ENCODE results near the gene DCLK1. TPM values are rescaled to one million over a fixed set of nuclear protein-coding genes. Genes with fewer than 3 reads are reported as not detected.

Gene DCLK1
- total and polyA plus RNA-seq, 2 experiments from 2014 or later = 0.48 to 0.65 TPM

DNA sequence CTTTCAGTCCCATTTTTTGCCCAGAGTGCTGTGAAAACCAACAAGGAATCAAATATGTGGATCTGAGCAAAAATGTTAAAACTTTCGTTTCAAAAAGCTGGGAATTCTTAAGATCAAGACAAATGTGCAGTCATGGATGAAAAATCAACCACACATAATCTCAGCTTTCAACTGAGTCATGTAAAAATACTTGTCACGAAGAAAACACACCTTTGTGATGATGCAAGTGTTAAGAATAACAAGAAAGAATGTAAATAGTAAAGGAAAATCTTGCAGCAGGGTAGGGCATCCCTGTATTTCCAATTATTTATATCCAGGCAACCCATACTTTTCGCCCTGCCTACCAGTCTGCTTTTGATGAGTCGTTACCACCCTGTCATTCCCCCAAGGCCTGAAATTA lies 27.4 kb upstream of the DCLK1 start:
- no peak overlapping the region for H2AFZ ChIP-seq
- TF ChIP-seq EZH2phosphoT487 (IDR thresholded peaks at IDR 0.05; ENCODE audit: insufficient read depth, low read depth) = no peak
- no peak for TF ChIP-seq EZH2 (IDR thresholded peaks at IDR 0.05; ENCODE audit: insufficient read depth, poor library complexity, severe bottlenecking)
- H3K9ac ChIP-seq = no peak overlapping the region
- H3K4me1 ChIP-seq (ENCODE audit: insufficient read depth) = no peaks in the 10 kb centered on the region
- no peak overlapping the region for H3K4me3 ChIP-seq
- H3K9me2 ChIP-seq (ENCODE audit: insufficient read depth) = no peaks in the 10 kb centered on the region
- in situ Hi-C loops (cut with MboI) = no loop called here
- H3K4me2 ChIP-seq (ENCODE audit: unreplicated experiment) = no peak overlapping the region
- no peaks in the 10 kb centered on the region for H3F3A ChIP-seq (ENCODE audit: insufficient read depth)
- no peaks in the 10 kb centered on the region for H4K20me1 ChIP-seq (ENCODE audit: insufficient read depth)
- H3K9me3 ChIP-seq (ENCODE audit: low read depth) = no peaks in the 10 kb centered on the region
- H3K27ac ChIP-seq = no peak overlapping the region
- H3K27me3 ChIP-seq (replicated peaks; ENCODE audit: insufficient read depth) = no peaks in the 10 kb centered on the region
- no peaks in the 10 kb centered on the region for H3K79me2 ChIP-seq (ENCODE audit: insufficient read depth)
- no peaks in the 10 kb centered on the region for H3K36me3 ChIP-seq (ENCODE audit: low read depth)
- WGBS, 2 experiments (ENCODE audit: low coverage in 1 of 2, low lambda C conversion rate in 2 of 2, missing lambda C conversion rate in 2 of 2) = 52 to 53% methylated on average over 4 of the region's 4 CpGs
- DNase-seq = no peak

DNA sequence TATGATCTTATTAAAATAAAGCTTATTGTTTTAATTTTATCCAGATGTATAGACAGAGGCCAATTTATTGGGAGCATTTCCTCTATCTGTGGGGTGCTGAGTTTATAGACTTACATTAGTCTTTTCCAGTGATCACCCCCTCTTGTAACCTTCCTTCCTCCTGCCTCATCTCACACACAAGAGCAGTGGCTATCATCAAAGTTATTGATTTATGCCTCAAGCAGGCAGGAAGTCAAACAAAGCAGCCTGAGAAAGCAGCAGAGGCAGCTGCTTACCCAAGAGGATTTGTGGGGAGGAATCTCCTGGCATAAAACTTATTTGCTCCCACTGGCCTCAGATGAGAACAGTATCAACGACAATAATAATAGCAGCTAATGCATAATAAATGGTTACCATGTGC lies 26.3 kb upstream of the DCLK1 start:
- H3K9me3 ChIP-seq (ENCODE audit: low read depth) = no peaks in the 10 kb centered on the region
- in situ Hi-C loops (cut with MboI) = no loop called here
- no peak overlapping the region for H3K4me3 ChIP-seq
- no peaks in the 10 kb centered on the region for H3F3A ChIP-seq (ENCODE audit: insufficient read depth)
- no peak for DNase-seq
- H2AFZ ChIP-seq = no peak overlapping the region
- WGBS, 2 experiments (ENCODE audit: low coverage in 1 of 2, low lambda C conversion rate in 2 of 2, missing lambda C conversion rate in 2 of 2) = 0% methylated on average over 1 of the region's 1 CpG
- no peaks in the 10 kb centered on the region for H3K9me2 ChIP-seq (ENCODE audit: insufficient read depth)
- H3K9ac ChIP-seq = no peak overlapping the region
- H3K79me2 ChIP-seq (ENCODE audit: insufficient read depth) = no peaks in the 10 kb centered on the region
- H3K27me3 ChIP-seq (replicated peaks; ENCODE audit: insufficient read depth) = no peaks in the 10 kb centered on the region
- H3K27ac ChIP-seq = no peak overlapping the region
- TF ChIP-seq EZH2 (IDR thresholded peaks at IDR 0.05; ENCODE audit: insufficient read depth, poor library complexity, severe bottlenecking) = no peak
- TF ChIP-seq EZH2phosphoT487 (IDR thresholded peaks at IDR 0.05; ENCODE audit: insufficient read depth, low read depth) = no peak
- H3K4me2 ChIP-seq (ENCODE audit: unreplicated experiment) = no peak overlapping the region
- H3K4me1 ChIP-seq (ENCODE audit: insufficient read depth) = no peaks in the 10 kb centered on the region
- no peaks in the 10 kb centered on the region for H3K36me3 ChIP-seq (ENCODE audit: low read depth)
- H4K20me1 ChIP-seq (ENCODE audit: insufficient read depth) = no peaks in the 10 kb centered on the region

DNA sequence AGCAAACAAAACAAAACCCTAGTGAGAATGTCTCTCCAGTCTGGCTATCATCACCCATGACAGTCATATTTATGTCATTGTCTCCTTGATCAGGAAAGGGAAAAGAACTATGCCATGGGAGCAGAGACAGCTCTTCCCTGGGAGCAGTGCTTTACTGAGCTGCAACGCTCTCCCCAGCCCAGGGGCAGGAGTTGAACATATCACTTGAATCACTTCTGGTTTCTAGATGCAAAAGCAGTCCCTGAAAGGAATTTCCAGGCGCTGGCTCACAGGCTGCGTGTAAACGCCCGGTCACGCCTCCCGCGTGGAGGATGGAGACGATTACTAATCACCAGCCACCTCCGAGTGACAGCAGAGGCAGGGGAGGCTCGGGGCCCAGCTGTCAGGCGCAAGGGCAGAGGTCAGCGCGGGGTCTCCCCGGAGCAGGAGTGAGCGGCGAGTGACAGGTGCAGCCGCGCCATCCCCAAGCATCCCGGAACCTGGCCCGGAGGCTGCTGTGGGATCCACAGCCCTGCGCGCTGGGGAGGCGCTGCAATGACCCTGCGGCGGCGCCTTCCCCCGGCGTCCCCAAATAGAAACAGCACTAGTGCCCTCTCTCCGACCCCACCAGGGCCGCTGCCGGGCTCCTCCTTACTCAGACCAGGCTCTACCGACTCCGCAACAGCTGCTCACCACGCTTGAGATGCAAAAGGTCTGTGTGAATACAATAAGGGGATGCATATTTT lies 23.5 kb upstream of the DCLK1 start:
- WGBS, 2 experiments (ENCODE audit: low coverage in 1 of 2, low lambda C conversion rate in 2 of 2, missing lambda C conversion rate in 2 of 2) = 25 to 33% methylated on average over 30 to 32 of the region's 35 CpGs
- H3K9ac ChIP-seq = no peak overlapping the region
- H3K36me3 ChIP-seq (ENCODE audit: low read depth) = no peaks in the 10 kb centered on the region
- no peaks in the 10 kb centered on the region for H3K4me1 ChIP-seq (ENCODE audit: insufficient read depth)
- no peak overlapping the region for H3K4me2 ChIP-seq (ENCODE audit: unreplicated experiment)
- no peak overlapping the region for H3K4me3 ChIP-seq
- H3K79me2 ChIP-seq (ENCODE audit: insufficient read depth) = no peaks in the 10 kb centered on the region
- no peaks in the 10 kb centered on the region for H3K27me3 ChIP-seq (replicated peaks; ENCODE audit: insufficient read depth)
- no peak overlapping the region for H2AFZ ChIP-seq
- H3K9me3 ChIP-seq (ENCODE audit: low read depth) = no peaks in the 10 kb centered on the region
- no peak overlapping the region for H3K27ac ChIP-seq
- no peaks in the 10 kb centered on the region for H3K9me2 ChIP-seq (ENCODE audit: insufficient read depth)
- in situ Hi-C loops (cut with MboI) = no loop called here
- DNase-seq = peak; percentile 36
- TF ChIP-seq EZH2 (IDR thresholded peaks at IDR 0.05; ENCODE audit: insufficient read depth, poor library complexity, severe bottlenecking) (no peak), EZH2phosphoT487 (IDR thresholded peaks at IDR 0.05; ENCODE audit: insufficient read depth, low read depth) (no peak)
- no peaks in the 10 kb centered on the region for H4K20me1 ChIP-seq (ENCODE audit: insufficient read depth)
- H3F3A ChIP-seq (ENCODE audit: insufficient read depth) = no peaks in the 10 kb centered on the region

DNA sequence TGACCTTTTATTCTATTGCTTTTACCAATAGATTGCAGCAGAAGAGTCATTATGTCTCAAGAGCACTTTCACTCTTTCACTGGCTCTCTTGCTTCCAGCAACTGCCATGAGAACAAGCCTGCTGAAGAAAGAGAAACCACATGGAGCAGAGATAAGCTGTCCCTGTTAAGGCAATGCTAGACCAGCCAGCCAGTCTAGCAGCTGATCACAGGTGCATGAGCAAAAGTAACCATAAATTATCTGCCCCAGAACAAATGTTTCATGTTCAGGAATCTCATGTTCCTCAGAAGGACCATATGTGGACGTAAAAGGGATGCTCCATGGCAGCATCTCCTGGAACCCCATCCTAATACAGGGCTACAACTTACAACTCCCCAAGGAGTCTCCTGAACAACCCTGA lies 20.4 kb upstream of the DCLK1 start:
- Histone ChIP-seq H3K9me3 (ENCODE audit: low read depth) (no peaks in the 10 kb centered on the region), H3K4me3 (no peak overlapping the region), H3F3A (ENCODE audit: insufficient read depth) (no peaks in the 10 kb centered on the region), H3K27ac (no peak overlapping the region), H3K9me2 (ENCODE audit: insufficient read depth) (no peaks in the 10 kb centered on the region), H3K36me3 (ENCODE audit: low read depth) (no peaks in the 10 kb centered on the region), H3K27me3 (replicated peaks; ENCODE audit: insufficient read depth) (no peaks in the 10 kb centered on the region), H3K4me1 (ENCODE audit: insufficient read depth) (peaks cover 8% of the 10 kb centered on the region), H2AFZ (no peak overlapping the region), H3K79me2 (ENCODE audit: insufficient read depth) (no peaks in the 10 kb centered on the region), H3K4me2 (ENCODE audit: unreplicated experiment) (no peak overlapping the region), H4K20me1 (ENCODE audit: insufficient read depth) (no peaks in the 10 kb centered on the region), H3K9ac (no peak overlapping the region)
- in situ Hi-C loops (cut with MboI) = no loop called here
- 24 to 29% methylated on average over 1 of the region's 1 CpG for WGBS, 2 experiments (ENCODE audit: low coverage in 1 of 2, low lambda C conversion rate in 2 of 2, missing lambda C conversion rate in 2 of 2)
- DNase-seq = no peak
- no peak for TF ChIP-seq EZH2phosphoT487 (IDR thresholded peaks at IDR 0.05; ENCODE audit: insufficient read depth, low read depth)
- no peak for TF ChIP-seq EZH2 (IDR thresholded peaks at IDR 0.05; ENCODE audit: insufficient read depth, poor library complexity, severe bottlenecking)
